Endothelial cell of umbilical vein (primary cell): Measurements from ENCODE around the gene ZNF132. TPM values are rescaled to one million over a fixed set of nuclear protein-coding genes. Genes with fewer than 3 reads are reported as not detected.

ENCODE experiments used
- BruUV-seq: library from RNA; stranded (reverse); fragments of 400-500 nt; replicated peaks from 2 replicates; lab custom pipeline; 2021; lab: Mats Ljungman, UMichigan
- CTCF ChIA-PET: fragments of 300-600, 350-600 bp; sonication (Branson Sonifier 250); formaldehyde crosslinking; loops from one replicate; lab custom pipeline; 2021; ENCODE audit warnings: antibody characterized with exemption, inconsistent platforms; lab: Charles Lee
- POLR2A ChIA-PET: fragments of 300-600, 350-600 bp; sonication (Branson Sonifier 250); formaldehyde crosslinking; loops from one replicate; lab custom pipeline; 2021; ENCODE audit warnings: antibody characterized with exemption, inconsistent platforms; lab: Charles Lee
- DNase-seq: peaks from one replicate; pipeline ENCODE4 v3.0.0-alpha.2; 2011; ENCODE audit warnings: low read depth, low spot score
- FAIRE-seq: peaks from 2 replicates; lab custom pipeline; 2011; peaks lifted over from hg19 to GRCh38; lab: Jason Lieb, UNC
- H2AFZ ChIP-seq: 2 replicates; pipeline ENCODE4 v1.6.0; 2012; ENCODE audit warnings: low read depth, low read length, control low read depth, inconsistent platforms
- H3K27ac ChIP-seq: 2 replicates; pipeline ENCODE4 v1.5.1; 2011; ENCODE audit warnings: low read depth, mild to moderate bottlenecking, control low read depth, low read length, moderate library complexity; ENCODE audit not compliant: insufficient read depth
- H3K27me3 ChIP-seq, 2 experiments: 2 replicates each; pipeline versions ENCODE4 v1.6.0 to v1.6.1; 2011; ENCODE audit warnings: low read length in 2 of 2, mixed read lengths in 1 of 2; ENCODE audit not compliant: control insufficient read depth in 2 of 2, insufficient read depth in 2 of 2
- H3K36me3 ChIP-seq, 2 experiments: 2 replicates in 1 of 2; 3 replicates in 1 of 2; pipeline ENCODE4 v1.5.1; 2011; ENCODE audit warnings: low read length in 2 of 2, mild to moderate bottlenecking in 1 of 2, moderate library complexity in 1 of 2; ENCODE audit not compliant: control insufficient read depth in 2 of 2, insufficient read depth in 2 of 2; ENCODE audit errors: extremely low read depth in 1 of 2
- H3K4me1 ChIP-seq: 3 replicates; pipeline ENCODE4 v1.5.1; 2011; ENCODE audit warnings: mild to moderate bottlenecking, low read length; ENCODE audit not compliant: control insufficient read depth, insufficient read depth; ENCODE audit errors: extremely low read depth
- H3K4me2 ChIP-seq: 2 replicates; pipeline ENCODE4 v1.6.1; 2011; ENCODE audit warnings: low read length, control low read depth, mixed read lengths; ENCODE audit not compliant: insufficient read depth
- H3K4me3 ChIP-seq, 3 experiments: fragments of 200-600 bp in 1 of 3; sonication (generic), shearing (Covaris generic) in 1 of 3; replicated peaks in 1 of 3; 2 replicates each; pipeline ENCODE4 v1.5.1; 2011 to 2016; ENCODE audit warnings: control low read depth in 3 of 3, low read length in 3 of 3, mild to moderate bottlenecking in 2 of 3, inconsistent platforms in 1 of 3, low read depth in 1 of 3, moderate library complexity in 1 of 3; ENCODE audit not compliant: insufficient read depth in 1 of 3
- H3K79me2 ChIP-seq: 2 replicates; pipeline ENCODE4 v1.6.0; 2012; ENCODE audit warnings: low read length, inconsistent platforms; ENCODE audit not compliant: control insufficient read depth, insufficient read depth
- H3K9ac ChIP-seq: replicated peaks from 2 replicates; pipeline ENCODE3; 2011; ENCODE audit warnings: low read length, control low read depth; ENCODE audit not compliant: insufficient read depth; ENCODE audit errors: extremely low read depth
- H3K9me1 ChIP-seq: replicated peaks from 3 replicates; pipeline ENCODE4 v1.6.0; 2011; ENCODE audit warnings: mild to moderate bottlenecking, low read length; ENCODE audit not compliant: control insufficient read depth, insufficient read depth; ENCODE audit errors: extremely low read depth
- H3K9me3 ChIP-seq: replicated peaks from 2 replicates; pipeline ENCODE4 v1.5.1; 2012; ENCODE audit warnings: low read length, inconsistent platforms; ENCODE audit not compliant: control insufficient read depth, insufficient read depth
- H4K20me1 ChIP-seq: replicated peaks from 2 replicates; pipeline ENCODE3; 2011; ENCODE audit warnings: mild to moderate bottlenecking, low read length; ENCODE audit not compliant: control insufficient read depth, insufficient read depth; ENCODE audit errors: extremely low read depth
- EZH2 ChIP-seq: IDR thresholded peaks from 2 replicates; pipeline ENCODE4 v1.6.1; 2012; ENCODE audit warnings: borderline replicate concordance, low read depth, mild to moderate bottlenecking, moderate library complexity, low read length, inconsistent platforms; ENCODE audit not compliant: severe bottlenecking
- FOS ChIP-seq: IDR thresholded peaks from 2 replicates; pipeline ENCODE4 v1.6.1; 2011; ENCODE audit warnings: mild to moderate bottlenecking, low read length, moderate library complexity, borderline replicate concordance; ENCODE audit not compliant: insufficient read depth
- GATA2 ChIP-seq: IDR thresholded peaks from 2 replicates; pipeline ENCODE4 v1.7.0; 2011; ENCODE audit warnings: low read depth, mild to moderate bottlenecking, moderate library complexity, mixed read lengths, low read length; ENCODE audit not compliant: insufficient read length, insufficient read depth
- JUN ChIP-seq: IDR thresholded peaks from 2 replicates; pipeline ENCODE4 v1.6.1; 2011; ENCODE audit warnings: borderline replicate concordance, low read depth; ENCODE audit not compliant: insufficient read length, insufficient read depth
- MYC ChIP-seq: IDR thresholded peaks from one replicate; pipeline ENCODE4 v1.6.1; 2011; ENCODE audit warnings: mild to moderate bottlenecking, low read depth, low read length
- POLR2A ChIP-seq: IDR thresholded peaks from 2 replicates; pipeline ENCODE4 v1.6.1; 2012; ENCODE audit warnings: low read depth, mild to moderate bottlenecking, control low read depth, low read length
- POLR2AphosphoS5 ChIP-seq: IDR thresholded peaks from 2 replicates; pipeline ENCODE4 v1.6.1; 2012; ENCODE audit warnings: low read depth, mild to moderate bottlenecking, control low read depth, low read length, moderate library complexity; ENCODE audit not compliant: insufficient read depth
- dilution Hi-C: fragments of 300-500 bp; cut with MboI; formaldehyde crosslinking; loops from one replicate; pipeline ENCODE4 v1.15.0; 2019; ENCODE audit warnings: low sequenced_read_pairs; ENCODE audit not compliant: extremely low pct_ligation_motif_present
- intact Hi-C: fragments of 100-400 bp; cut with micrococcal nuclease; formaldehyde crosslinking; loops from one replicate; pipeline ENCODE4 v1.10.0; 2022
- polyA plus RNA-seq, 4 experiments: library from polyadenylated mRNA; depleted of rRNA in 3 of 4; stranded (reverse) in 3 of 4; unstranded in 1 of 4; fragments of >200 nt; gene quantifications; 2 replicates each; pipeline versions ENCODE4 v1.2.1 to v1.2.3, GENCODE V29; 2011 to 2012; ENCODE audit warnings: missing spikeins in 1 of 4
- total RNA-seq: library from RNA; stranded (reverse); gene quantifications from 2 replicates; pipeline ENCODE4 v1.2.3, GENCODE V29; 2021
- TF ChIP-seq, protein P1 (sequence below): IDR thresholded peaks from 2 replicates; pipeline ENCODE4 v1.6.1; 2011; ENCODE audit not compliant: insufficient read depth, insufficient read length
- TF ChIP-seq, protein P2 (sequence below), 2 donors: IDR thresholded peaks; 1 replicate in 1 of 2; 2 replicates in 1 of 2; pipeline ENCODE4 v1.5.1; 2011; ENCODE audit warnings: low read length in 2 of 2, mild to moderate bottlenecking in 2 of 2, moderate library complexity in 2 of 2, control low read depth in 1 of 2, inconsistent platforms in 1 of 2, low read depth in 1 of 2; ENCODE audit not compliant: insufficient read depth in 1 of 2; ENCODE audit errors: extremely low read depth in 1 of 2

Gene ZNF132
- total and polyA plus RNA-seq, 2 donors (not counting 3 experiments of a cell fraction or from before 2014, with no cell fraction given): 0.54 to 4.2 TPM

DNA sequence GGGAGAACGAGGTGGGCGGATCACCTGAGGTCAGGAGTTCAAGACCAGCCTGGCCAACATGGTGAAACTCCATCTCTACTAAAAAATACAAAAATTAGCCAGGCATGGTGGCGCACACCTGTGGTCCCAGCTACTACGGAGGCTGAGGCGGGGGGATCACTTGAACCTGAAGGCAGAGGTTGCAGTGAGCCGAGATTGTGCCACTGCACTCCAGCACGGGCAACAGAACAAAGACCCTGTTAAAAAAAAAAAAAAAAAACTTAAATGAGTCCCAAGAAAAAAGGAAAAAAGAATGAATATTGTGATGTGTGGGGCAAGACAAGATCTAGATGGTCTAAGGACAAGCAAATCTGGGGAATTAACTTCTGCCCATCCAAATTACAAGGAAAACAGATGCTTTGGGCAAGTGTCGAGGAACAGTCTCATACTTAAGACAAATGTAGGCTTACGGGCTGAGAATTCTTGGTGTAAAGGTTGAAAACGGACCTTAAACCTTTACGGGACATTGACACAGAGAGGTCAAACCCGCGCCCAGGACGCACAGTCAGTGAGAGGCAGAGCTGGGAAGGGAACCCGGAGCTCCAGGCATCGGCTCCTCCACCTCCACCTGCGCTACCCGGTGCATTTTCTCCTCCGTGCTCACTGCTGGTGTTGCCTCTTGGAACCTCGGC is 26.3 kb upstream of the ZNF132 start:
- H3K4me1 ChIP-seq: peaks cover 3% of the 10 kb centered on the region

DNA sequence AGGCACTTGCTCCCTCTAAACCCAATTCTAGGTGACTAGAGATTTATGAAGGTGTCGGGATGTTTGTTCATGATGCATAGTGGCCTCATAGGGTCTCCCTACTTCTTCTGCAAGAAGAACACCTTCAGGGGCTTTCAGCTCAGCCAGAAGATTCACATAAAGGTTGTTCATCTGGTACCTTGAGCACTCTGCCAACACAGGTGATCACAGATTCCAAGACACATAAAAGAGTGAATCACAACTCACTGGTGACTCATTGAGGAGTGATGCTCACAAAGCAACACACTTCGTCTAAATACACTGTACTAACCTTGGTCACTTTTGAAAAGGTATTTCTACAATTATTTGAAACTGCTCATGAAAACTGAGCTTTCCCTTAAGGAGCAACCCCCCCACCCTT is 20.1 kb upstream of the ZNF132 start:
- H3K4me3 ChIP-seq: no peak overlapping the region
- DNase-seq: no peak
- no peak for FAIRE-seq
- H3K36me3 ChIP-seq: peaks cover 0 to 5% of the 10 kb centered on the region in 2 experiments
- H2AFZ ChIP-seq: no peak overlapping the region
- ChIA-PET POLR2A (no interaction called here), CTCF (no interaction called here)
- no peaks in the 10 kb centered on the region for H4K20me1 ChIP-seq
- intact Hi-C loops: no loop called here
- H3K4me2 ChIP-seq: no peak overlapping the region
- no peaks in the 10 kb centered on the region for H3K9me3 ChIP-seq
- no peaks in the 10 kb centered on the region for H3K4me1 ChIP-seq
- no TSS peak for BruUV-seq
- H3K27ac ChIP-seq: no peak overlapping the region
- no peaks in the 10 kb centered on the region for H3K27me3 ChIP-seq
- no peak overlapping the region for H3K9ac ChIP-seq
- dilution Hi-C loops: no loop called here
- TF ChIP-seq, protein P1, sequence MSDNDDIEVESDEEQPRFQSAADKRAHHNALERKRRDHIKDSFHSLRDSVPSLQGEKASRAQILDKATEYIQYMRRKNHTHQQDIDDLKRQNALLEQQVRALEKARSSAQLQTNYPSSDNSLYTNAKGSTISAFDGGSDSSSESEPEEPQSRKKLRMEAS: no peak
- TF ChIP-seq GATA2 (no peak), POLR2AphosphoS5 (no peak), POLR2A (no peak), JUN (no peak), FOS (no peak), MYC (no peak), EZH2 (no peak)
- TF ChIP-seq, protein P2, sequence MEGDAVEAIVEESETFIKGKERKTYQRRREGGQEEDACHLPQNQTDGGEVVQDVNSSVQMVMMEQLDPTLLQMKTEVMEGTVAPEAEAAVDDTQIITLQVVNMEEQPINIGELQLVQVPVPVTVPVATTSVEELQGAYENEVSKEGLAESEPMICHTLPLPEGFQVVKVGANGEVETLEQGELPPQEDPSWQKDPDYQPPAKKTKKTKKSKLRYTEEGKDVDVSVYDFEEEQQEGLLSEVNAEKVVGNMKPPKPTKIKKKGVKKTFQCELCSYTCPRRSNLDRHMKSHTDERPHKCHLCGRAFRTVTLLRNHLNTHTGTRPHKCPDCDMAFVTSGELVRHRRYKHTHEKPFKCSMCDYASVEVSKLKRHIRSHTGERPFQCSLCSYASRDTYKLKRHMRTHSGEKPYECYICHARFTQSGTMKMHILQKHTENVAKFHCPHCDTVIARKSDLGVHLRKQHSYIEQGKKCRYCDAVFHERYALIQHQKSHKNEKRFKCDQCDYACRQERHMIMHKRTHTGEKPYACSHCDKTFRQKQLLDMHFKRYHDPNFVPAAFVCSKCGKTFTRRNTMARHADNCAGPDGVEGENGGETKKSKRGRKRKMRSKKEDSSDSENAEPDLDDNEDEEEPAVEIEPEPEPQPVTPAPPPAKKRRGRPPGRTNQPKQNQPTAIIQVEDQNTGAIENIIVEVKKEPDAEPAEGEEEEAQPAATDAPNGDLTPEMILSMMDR (IDR thresholded peaks at IDR 0.05; ENCODE audit: extremely low read depth in 1 of 2, insufficient read depth in 1 of 2, low read depth in 1 of 2, low read length in 2 of 2): no peak
- no peaks in the 10 kb centered on the region for H3K9me1 ChIP-seq
- H3K79me2 ChIP-seq: no peaks in the 10 kb centered on the region

More for the DNA sequence above, 26.3 kb upstream of the ZNF132 start:
- no peaks in the 10 kb centered on the region for H3K9me1 ChIP-seq
- no peaks in the 10 kb centered on the region for H4K20me1 ChIP-seq
- peaks cover 4 to 12% of the 10 kb centered on the region in 2 experiments for H3K36me3 ChIP-seq
- H3K9ac ChIP-seq: no peak overlapping the region
- POLR2A ChIA-PET: no interaction called here
- H3K4me3 ChIP-seq: peak overlapping the region in 2 of 3 experiments; percentile 12 to 24
- dilution Hi-C loops: no loop called here
- DNase-seq (no peak), FAIRE-seq (no peak)
- CTCF ChIA-PET: no interaction called here
- BruUV-seq: no TSS peak
- no peaks in the 10 kb centered on the region for H3K27me3 ChIP-seq
- intact Hi-C loops: loop anchor here (1.0 to 2.0 kb wide), 3 partner anchors 15 to 237 kb away; partner anchors contain the start of genes ZNF324B, ZNF544 and ZNF837
- TF ChIP-seq, protein P1: no peak
- TF ChIP-seq MYC: no peak
- no peak for TF ChIP-seq POLR2AphosphoS5
- no peak for TF ChIP-seq FOS
- no peak for TF ChIP-seq JUN
- no peaks in the 10 kb centered on the region for H3K9me3 ChIP-seq
- no peak overlapping the region for H3K27ac ChIP-seq
- peak overlapping the region; percentile 73 for H3K4me2 ChIP-seq
- peaks cover 10% of the 10 kb centered on the region for H3K79me2 ChIP-seq
- H2AFZ ChIP-seq: peak overlapping the region; percentile 90
